ENCODE data around the gene LYSMD2.

The LYSMD2 gene

DNA sequence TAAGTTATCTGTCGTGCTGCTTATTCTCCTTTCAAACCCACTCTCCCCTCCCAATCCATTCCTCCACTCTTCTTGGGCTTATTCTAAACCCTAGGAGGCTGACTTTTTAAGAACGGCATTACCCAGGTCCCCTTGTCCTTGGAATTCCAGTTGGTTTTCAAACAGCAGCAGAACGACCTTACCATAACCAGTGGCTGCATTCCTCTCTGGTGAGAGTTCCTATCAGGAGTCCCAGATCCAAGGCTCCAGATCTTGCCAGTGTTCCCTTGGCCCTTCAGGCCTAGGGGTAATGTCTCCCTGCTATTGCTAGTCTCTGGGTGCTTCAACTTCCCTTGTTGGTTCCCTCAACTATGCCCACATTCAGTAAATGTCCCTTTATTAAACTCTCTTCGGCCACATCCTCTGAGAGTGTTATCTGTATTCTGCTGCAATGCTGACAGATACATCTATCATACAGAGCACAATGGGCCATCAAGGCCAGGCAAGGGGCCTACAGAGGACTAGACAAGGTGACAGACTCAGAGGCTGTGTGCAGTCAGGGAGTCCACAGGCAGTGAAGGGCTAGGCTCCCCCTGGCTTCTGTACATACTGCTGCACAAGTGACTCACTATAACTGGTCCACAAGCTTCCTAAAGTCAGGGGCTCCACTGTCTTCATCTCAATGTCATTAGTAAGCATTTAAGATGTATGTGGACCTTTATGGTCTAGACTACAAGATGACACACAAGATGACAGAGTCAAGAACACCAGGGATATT lies 10.1 kb downstream of the LYSMD2 start:
- TF ChIP-seq, protein P1, sequence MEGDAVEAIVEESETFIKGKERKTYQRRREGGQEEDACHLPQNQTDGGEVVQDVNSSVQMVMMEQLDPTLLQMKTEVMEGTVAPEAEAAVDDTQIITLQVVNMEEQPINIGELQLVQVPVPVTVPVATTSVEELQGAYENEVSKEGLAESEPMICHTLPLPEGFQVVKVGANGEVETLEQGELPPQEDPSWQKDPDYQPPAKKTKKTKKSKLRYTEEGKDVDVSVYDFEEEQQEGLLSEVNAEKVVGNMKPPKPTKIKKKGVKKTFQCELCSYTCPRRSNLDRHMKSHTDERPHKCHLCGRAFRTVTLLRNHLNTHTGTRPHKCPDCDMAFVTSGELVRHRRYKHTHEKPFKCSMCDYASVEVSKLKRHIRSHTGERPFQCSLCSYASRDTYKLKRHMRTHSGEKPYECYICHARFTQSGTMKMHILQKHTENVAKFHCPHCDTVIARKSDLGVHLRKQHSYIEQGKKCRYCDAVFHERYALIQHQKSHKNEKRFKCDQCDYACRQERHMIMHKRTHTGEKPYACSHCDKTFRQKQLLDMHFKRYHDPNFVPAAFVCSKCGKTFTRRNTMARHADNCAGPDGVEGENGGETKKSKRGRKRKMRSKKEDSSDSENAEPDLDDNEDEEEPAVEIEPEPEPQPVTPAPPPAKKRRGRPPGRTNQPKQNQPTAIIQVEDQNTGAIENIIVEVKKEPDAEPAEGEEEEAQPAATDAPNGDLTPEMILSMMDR (conservative IDR thresholded peaks at IDR 0.05) = no peak
- H3K27ac ChIP-seq = no peak overlapping the region

DNA sequence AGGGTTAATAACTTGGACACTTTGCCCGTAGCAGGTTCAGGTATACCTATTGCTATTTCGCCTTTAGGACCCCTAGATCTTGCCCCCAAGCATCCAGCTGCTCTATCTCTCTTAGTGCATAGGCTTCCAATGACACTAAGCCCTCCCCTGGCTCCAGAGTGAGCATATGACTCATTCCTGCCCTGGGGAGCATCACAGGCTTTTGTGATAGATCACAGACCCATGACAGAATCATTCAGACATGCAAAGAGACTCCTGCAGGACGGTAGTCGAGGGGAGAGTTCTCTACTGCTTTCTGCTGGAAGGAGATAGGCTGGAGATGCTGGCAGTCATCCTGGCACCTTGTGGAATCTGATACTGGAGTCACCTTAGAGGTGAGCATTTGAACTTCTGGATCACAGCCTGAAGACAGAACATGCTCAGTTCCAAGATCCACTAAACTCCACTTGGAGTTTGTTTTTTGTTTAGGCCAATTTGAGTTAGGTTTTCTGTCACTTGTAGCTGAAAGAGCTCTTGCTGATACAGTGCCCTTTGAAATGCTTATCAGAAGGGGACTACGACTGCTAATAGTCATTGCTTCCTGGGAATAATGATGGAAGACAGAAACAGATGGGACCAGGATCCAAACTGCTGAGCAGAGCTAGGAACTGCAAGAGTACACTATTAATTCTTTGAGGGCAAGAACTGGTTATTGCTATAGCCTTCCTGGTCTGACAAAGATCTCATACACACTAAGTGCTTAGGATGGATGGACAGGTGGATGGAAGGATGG lies 11.0 kb downstream of the LYSMD2 start:
- no peak overlapping the region for H3K27ac ChIP-seq
- TF ChIP-seq, protein P1 (conservative IDR thresholded peaks at IDR 0.05) = no peak

DNA sequence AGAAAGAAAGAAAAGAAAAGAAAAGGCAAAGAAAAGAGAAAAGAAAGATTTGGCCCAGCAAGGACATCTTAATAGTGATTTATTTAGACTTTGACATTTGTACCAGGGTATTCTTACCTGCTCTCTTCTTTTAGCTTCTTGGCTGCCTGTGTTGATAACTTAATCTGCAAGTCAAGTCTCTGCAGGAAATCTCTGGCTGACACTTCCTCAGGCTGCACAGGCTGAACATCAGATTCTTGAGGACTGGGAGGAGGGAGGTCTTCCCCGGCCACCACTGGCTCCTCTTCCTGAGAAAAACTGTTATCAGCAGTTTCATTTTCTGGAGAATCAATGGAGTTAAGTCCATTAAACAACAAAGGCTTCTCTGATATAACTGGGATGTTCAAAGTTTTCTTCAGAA lies 12.8 kb downstream of the LYSMD2 start:
- TF ChIP-seq, protein P1 (conservative IDR thresholded peaks at IDR 0.05) = no peak
- no peak overlapping the region for H3K27ac ChIP-seq

DNA sequence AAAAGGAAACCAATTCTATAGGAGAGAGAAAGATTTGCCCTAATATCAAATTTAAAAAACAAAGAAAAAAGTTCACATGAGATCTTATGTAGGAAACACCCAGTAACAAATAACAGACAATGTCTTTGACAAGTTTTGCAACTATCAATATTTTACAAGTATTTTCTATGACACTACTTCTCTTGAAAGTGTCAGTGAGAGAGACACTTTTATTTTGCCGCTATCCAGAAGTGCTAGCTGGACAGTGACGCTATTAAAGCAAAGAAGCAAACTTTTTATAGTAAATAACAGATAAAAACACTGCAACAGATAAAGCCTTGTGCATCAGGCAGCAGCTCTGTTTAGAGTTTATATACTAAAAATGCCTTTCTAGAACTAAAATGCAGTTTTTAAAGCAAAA lies 13.3 kb downstream of the LYSMD2 start:
- TF ChIP-seq, protein P1 (conservative IDR thresholded peaks at IDR 0.05) = no peak
- no peak overlapping the region for H3K27ac ChIP-seq

DNA sequence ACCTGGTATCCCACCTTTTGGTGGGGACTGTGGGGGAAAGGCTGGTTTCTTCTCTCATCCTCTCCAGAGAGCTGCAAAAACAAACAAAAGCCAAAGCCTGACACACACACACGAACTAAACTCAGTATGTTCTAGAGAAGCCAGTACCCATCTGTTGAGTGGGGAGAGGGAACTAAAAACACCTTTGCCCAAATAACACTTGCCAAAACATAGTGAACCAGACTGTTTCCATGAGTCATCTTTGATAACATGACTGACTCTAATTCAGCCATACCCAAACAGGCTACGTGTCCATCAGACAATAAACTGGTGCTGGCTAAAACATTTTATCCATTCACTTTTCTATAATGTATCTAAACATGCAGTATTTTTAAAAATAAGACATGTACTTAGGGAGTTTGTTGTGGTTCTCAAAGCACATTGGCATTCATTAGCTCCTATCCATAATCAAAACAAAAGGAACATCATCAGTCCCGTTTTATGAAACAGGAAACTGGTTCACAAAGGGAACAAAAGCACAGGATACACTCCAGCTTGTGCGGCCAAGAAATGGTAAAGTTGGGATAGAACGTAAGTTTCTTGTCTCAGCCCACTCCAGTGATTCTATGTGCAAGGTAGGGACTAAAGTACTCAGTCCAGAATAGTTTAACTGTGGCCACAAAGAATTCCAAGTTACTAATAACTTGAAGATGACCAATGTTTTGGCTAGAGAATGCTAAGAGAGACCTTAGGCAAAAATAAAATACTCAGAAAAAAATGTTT lies 16.1 kb downstream of the LYSMD2 start:
- peak overlapping the region; percentile 61 for H3K27ac ChIP-seq
- TF ChIP-seq, protein P1 (conservative IDR thresholded peaks at IDR 0.05) = no peak

DNA sequence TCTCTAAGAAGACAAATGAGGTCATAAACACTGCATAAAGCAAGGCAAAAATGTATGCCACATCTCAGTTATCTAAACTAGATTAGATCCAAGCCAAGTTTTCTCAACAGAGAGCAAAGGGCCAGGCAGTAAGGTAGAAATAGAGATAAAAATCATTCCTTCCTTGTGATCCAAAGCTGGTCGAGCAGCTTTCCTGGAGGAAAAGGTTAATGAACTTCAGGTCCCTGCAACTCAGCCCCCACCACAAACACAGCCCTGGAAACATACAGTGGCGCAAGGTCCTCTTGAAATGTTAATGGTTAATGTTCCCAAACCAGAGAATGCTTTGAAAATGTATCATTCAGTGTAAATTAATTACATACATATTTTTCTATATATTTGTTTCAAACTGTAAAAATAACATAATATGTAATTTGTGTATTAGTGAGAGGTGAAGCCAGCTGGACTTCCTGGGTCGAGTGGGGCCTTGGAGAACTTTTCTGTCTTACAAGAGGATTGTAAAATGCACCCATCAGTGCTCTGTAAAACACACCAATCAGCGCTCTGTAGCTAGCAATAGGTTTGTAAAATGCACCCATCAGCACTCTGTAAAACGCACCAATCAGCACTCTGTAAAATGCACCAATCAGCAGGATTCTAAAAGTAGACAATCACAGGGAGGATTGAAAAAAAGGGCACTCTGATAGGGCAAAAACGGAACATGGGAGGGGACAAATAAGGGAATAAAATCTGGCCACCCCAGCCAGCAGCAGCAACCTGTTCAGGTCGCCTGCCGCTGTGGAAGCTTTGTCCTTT lies 17.1 kb downstream of the LYSMD2 start:
- peak overlapping the region; percentile 61 for H3K27ac ChIP-seq
- TF ChIP-seq, protein P1 (conservative IDR thresholded peaks at IDR 0.05) = no peak
